Stimulated activated CD8-positive, alpha-beta memory T cell treated with anti-CD3 and anti-CD28 coated beads, Interleukin-7, amount 100 ng/mL, for 24 hours (primary cell): Measurements from ENCODE around the gene RARS1.
"Not testable (repeated sequence)": the region's sequence is repeated elsewhere in the genome, so short reads cannot be mapped to it uniquely, and the experiment has no call there.

Experiments
- DNase-seq: peaks from one replicate; pipeline ENCODE4 v3.0.0-alpha.2; 2020; ENCODE audit warnings: low read depth

Gene RARS1

DNA sequence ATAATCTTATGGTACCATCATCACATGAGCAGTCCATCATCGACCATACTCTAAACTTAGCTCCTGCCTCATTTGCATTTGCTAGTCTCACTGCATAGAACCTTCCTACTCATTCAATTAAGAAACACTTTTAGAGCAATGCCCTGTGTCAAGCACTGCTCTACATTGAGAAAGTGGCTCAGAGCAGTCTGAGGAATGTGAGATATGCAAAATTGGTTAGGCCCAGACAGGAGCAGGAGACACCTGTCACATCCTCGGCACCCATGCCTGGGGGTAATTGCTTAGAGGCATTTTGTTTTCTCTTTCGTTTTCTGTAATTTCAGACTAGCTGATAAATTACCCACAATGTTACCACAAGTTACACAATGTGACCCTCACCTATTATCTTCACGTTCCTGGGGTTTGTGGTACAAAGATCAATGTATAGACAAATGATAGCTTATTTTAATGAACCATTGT, 4.9 kb upstream of the RARS1 start:
- no peak for DNase-seq

GRCh38 chr5:168482361-168482760, 3.9 kb upstream of the RARS1 start:
- no peak for DNase-seq

- no peak for DNase-seq
Measured at GRCh38 chr5:168489059-168489458, 2.8 kb downstream of the RARS1 start.

DNA sequence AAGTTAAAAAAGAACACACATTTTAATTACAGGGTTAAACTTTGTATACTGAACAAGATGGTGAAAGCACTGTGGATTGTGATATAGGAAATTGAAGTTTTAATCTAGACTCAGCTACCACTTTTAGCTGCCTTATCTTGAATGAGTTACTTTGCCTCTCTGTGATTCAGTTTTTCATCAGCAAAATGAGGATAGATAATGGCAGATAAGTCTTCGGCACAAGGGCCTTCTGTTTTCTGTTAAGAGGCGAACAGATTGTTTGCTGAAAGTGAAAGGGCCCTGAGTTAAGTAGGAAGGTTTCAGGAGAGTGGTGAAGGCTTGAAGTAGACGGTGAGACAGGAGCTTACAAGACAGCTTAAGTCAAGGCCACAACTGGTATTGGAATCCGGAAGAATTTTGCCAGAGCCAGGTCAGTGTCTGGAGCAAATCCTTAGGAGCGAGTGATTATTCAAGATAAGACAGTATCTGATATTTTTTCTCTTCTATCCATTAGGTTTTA, 7.8 kb downstream of the RARS1 start:
- DNase-seq = no peak

DNA sequence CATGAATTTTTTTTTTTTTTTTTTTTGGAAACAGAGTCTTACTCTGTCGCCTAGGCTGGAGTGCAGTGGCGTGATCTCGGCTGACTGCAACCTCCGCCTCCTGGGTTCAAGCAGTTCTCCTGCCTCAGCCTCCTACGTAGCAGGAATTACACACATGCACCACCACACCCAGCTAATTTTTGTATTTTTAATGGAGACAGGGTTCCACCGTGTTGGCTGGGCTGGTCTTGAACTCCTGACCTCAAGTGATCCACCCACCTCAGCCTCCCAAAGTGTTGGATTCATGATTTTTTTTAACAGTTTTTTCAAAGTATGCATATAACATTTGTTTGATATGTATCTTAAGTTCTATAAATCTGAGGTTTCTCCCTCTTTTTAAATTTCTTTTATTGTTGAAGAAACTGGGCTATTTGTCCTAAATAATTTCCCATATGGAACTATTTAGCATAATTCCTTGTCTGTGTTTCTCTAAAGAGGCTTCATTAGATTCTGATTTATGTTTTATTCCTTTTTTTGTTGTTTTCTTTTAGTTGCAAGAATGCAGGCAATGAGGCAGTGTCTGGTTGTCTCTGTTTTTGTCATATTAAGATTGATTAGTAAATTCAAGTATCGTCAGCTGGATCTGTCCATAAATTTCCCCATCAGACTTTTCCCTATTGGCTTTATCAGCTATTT, 16.4 kb downstream of the RARS1 start:
- DNase-seq = no peak

GRCh38 chr5:168513861-168514428, 27.7 kb downstream of the RARS1 start:
- DNase-seq = no peak

DNA sequence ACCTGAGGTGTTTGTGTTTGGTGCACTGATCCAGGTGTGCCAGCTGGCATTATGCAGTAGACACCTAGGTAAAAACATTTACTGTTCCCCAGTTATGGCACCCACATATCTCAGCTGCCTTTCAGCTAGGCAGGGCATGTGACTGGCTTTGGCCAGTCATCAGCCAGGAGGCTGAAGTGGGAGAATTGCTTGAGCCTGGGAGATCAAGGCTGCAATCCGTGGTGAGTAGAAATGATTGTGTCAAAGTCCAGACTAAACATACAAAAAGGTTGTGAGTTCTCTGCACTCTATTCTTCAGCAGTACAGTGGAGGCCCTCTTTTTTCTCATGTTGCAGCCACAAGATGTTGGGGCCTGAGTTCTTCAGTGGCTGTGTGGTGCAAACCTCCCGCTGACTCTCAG, 39.6 kb downstream of the RARS1 start:
- no peak for DNase-seq

GRCh38 chr5:168527756-168528295, 41.6 kb downstream of the RARS1 start:
- no peak for DNase-seq

DNA sequence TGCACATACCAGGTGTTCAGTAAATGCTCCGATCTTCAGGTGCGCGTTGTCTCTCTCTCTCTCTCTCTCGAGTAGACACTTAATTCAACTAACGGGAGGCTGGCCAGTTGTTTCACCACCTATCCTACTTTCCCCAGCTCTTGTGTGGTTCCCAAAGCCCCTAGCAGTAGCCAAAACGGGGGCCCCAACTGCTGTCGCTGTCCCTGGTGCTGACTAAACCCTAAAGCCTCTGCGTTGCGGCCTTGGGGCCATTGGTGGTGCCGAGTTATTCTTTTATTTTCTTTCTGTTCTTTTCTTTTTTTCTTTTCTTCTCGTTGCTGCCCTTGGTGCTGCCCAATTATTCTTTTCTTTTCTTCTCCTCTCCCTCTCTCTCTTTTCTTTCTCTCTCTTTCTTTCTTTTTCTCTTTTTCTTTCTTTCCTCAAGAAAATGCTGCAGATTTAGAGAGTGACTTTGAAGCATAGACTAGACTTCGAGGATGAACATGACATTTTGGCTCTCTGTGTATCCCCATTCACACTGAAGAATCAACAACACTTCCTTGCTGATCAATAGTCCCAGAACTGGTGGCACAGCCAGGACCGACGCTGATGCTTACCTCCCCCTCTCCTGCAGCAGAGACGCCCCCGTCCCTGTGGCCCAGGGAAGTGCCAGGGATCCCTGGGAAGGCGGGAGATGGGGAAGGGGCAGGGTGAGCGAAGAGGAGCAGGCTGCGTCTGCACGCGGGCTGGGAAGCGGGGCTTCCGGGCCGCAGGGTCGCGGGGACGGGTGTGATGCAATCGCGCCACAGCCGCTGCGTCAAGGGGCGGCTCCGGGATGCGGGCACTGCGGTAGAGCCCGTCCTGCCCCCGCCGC, 42.5 kb downstream of the RARS1 start, which contains the start of gene FBLL1:
Gene FBLL1, plus strand, starts transcription at position 785 of the 853 bp plus-strand sequence. CDS start 200 bp downstream, outside the sequence.
- peak; percentile 9 for DNase-seq

DNA sequence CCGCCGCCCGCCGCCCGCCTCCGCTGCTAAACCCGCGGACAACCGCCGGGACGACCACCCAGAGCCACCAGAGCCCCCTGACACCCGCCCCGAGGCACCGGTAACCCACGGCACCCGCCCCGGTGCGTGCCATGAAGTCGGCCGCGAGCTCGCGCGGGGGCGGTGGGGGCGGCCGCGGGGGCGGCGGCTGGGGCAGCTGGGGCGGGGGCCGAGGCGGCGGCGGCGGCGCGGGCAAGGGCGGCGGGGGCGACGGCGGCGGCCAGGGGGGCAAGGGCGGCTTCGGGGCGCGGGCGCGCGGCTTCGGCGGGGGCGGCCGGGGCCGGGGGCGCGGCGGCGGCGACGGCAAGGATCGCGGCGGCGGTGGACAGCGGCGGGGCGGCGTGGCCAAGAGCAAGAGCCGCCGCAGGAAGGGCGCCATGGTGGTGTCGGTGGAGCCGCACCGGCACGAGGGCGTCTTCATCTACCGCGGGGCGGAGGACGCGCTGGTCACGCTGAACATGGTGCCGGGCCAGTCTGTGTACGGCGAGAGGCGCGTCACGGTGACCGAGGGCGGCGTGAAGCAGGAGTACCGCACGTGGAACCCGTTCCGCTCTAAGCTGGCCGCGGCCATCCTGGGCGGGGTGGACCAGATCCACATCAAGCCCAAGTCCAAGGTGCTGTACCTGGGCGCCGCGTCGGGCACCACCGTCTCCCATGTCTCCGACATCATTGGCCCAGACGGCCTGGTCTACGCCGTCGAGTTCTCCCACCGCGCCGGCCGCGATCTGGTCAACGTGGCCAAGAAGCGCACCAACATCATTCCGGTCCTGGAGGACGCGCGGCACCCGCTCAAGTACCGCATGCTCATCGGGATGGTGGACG, 43.3 kb downstream of the RARS1 start:
- DNase-seq = no peak

GRCh38 chr5:168530621-168531150, 44.4 kb downstream of the RARS1 start:
- DNase-seq = no peak

- DNase-seq = no peak
Measured at GRCh38 chr5:168531191-168531590, 44.9 kb downstream of the RARS1 start.

DNA sequence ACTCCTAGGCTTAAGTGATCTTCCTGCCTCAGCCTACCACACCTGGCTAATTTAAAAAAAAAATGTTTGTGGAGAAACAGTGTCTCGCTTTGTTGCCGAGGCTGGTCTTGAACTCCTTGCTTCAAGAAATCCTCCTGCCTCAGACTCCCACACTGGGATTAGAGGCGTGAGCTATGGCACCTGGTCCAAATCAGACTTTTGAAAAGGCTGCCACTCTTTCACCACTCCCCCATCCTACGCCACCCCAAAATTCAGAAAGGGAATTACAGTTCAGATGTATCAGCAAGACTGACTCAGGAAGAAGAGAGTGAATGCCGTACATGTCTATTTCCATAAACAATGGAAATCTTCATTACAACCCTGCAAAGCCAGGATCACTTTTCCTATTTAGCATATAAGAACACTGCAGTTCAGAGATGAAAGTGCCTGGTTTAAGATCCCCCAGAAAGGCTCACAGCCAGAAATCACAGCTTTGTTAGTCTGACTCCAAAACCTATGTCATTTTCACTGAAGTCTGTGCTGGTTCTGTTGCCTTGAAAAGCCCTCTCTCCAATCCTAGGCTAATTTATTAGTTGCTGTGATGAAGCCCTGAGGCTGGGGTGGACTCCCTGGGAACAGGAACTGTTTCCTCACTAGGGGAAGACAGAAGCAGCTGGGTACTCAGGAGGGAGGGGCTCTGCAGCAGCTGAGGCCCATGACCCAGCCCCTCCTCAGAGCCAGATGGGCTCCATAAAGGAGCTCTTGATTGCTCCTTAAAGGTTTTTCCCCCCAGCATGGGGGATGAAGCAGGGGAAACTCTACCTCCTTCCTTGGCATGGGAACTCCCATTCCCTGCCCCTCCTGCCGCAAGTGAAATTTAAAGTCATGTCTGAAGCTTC, 46.0 kb downstream of the RARS1 start:
- no peak for DNase-seq

- not testable (repeated sequence) for DNase-seq
Measured at GRCh38 chr5:168534351-168534750, 48.1 kb downstream of the RARS1 start.

DNA sequence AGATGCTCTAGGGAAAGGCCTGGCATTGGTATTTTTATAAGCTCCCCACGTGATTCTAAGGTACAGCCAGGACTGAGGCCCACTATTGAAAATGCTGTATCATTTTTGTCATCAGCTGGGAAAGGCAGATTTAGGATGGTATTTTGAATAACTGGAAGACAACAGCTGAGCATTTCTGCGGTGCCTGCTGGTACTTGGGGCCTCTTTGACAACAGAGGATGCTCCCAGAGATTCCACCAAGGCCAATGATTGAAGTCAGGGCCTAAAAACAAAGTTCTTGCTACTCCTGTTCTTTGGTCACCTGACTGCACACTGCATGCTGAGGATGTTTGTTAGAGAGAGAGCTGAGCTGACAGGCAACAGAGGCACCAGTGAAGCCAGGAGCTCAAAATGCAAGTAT, 50.9 kb downstream of the RARS1 start:
- no peak for DNase-seq

DNA sequence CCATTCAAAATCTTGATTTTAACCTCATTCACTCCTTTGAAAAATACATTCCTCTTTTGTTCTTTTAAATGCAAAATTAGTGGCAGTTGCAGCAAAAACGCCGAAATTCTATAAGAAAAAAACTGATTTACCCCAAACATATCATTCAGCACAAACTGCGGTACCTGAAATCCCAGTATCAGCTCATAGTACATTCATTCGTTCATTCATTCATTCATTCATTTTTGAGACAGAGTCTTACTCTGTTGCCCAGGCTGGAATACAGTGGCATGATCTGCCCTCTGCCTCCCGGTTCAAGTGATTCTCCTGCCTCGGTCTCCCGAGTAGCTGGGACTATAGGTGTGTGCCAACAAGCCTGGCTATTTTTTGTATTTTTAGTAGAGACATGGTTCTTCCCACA, 63.3 kb downstream of the RARS1 start:
- no peak for DNase-seq

GRCh38 chr5:168550656-168551055, 64.4 kb downstream of the RARS1 start:
- DNase-seq = no peak

DNA sequence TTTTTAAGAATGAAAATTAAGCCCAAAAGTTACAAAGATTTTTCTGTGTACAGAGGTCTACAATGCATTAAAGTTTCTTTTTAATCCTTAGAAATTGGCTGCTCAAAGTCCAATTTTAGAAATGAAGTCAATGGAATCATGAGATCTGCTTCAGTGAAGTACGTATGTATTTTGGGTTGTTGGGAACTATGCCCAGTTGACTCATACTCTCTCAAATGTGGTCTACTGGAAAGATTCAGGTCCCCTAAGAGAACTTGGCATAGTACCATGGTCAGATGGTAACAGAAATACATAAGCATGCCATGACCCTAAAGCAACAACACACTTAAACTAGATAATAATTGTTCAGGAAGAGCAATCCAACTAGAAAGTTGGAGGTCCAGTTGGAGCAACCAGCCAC, 65.9 kb downstream of the RARS1 start:
- no peak for DNase-seq

- DNase-seq = no peak
Measured at GRCh38 chr5:168553377-168554130, 67.3 kb downstream of the RARS1 start.
